CD14-positive monocyte (primary cell): ENCODE measurements around the gene CDH3. TPM values are rescaled to one million over a fixed set of nuclear protein-coding genes. Genes with fewer than 3 reads are reported as not detected.

Experiments
- DNase-seq, 3 donors: peaks; one replicate each; pipeline ENCODE4 v3.0.0-alpha.2; 2011 to 2022
- H2AFZ ChIP-seq: 2 replicates; pipeline ENCODE4 v1.6.0; 2012; ENCODE audit warnings: mild to moderate bottlenecking, low read depth, low read length, inconsistent platforms; ENCODE audit not compliant: insufficient read depth, poor library complexity, severe bottlenecking
- H3K27ac ChIP-seq, 2 donors: 1 replicate in 1 of 2; 2 replicates in 1 of 2; pipeline ENCODE4 v1.5.1; 2012 to 2013; ENCODE audit warnings: low read length in 2 of 2, control low read depth in 1 of 2, inconsistent platforms in 1 of 2, low read depth in 1 of 2, mild to moderate bottlenecking in 1 of 2
- H3K27me3 ChIP-seq, 2 donors: one replicate each; pipeline versions ENCODE4 v1.6.0 to v1.6.1; 2011 to 2013; ENCODE audit warnings: low read length in 2 of 2; ENCODE audit not compliant: control insufficient read depth in 2 of 2, insufficient read depth in 2 of 2
- H3K36me3 ChIP-seq, 2 donors: replicated peaks in 1 of 2; 1 replicate in 1 of 2; 2 replicates in 1 of 2; pipeline versions ENCODE4 v1.5.1 to v1.6.1; 2012 to 2013; ENCODE audit warnings: low read length in 2 of 2, control low read depth in 1 of 2, inconsistent platforms in 1 of 2, mild to moderate bottlenecking in 1 of 2; ENCODE audit not compliant: insufficient read depth in 2 of 2, control insufficient read depth in 1 of 2
- H3K4me1 ChIP-seq, 2 donors: 1 replicate in 1 of 2; 2 replicates in 1 of 2; pipeline versions ENCODE4 v1.5.1 to v1.6.1; 2012 to 2013; ENCODE audit warnings: low read length in 2 of 2, control low read depth in 1 of 2, inconsistent platforms in 1 of 2, mild to moderate bottlenecking in 1 of 2, moderate library complexity in 1 of 2; ENCODE audit not compliant: insufficient read depth in 2 of 2, control insufficient read depth in 1 of 2
- H3K4me2 ChIP-seq: replicated peaks from 2 replicates; pipeline ENCODE3; 2012; ENCODE audit warnings: low read length, moderate library complexity, mild to moderate bottlenecking; ENCODE audit not compliant: poor library complexity, severe bottlenecking; ENCODE audit errors: extremely low read depth
- H3K4me3 ChIP-seq, 3 experiments: fragments of 200-600 bp in 1 of 3; sonication (generic) in 1 of 3; replicated peaks in 1 of 3; 1 replicate in 2 of 3; 2 replicates in 1 of 3; pipeline ENCODE4 v1.5.1; 2011 to 2013; ENCODE audit warnings: low read length in 3 of 3, mild to moderate bottlenecking in 3 of 3, control low read depth in 2 of 3, low read depth in 2 of 3, inconsistent platforms in 1 of 3, moderate library complexity in 1 of 3
- H3K79me2 ChIP-seq: 2 replicates; pipeline ENCODE4 v1.6.0; 2012; ENCODE audit warnings: mild to moderate bottlenecking, control low read depth, inconsistent platforms, low read length, moderate library complexity; ENCODE audit not compliant: insufficient read depth
- H3K9ac ChIP-seq: 2 replicates; pipeline ENCODE4 v1.6.0; 2017; ENCODE audit warnings: low read length, mild to moderate bottlenecking; ENCODE audit not compliant: insufficient read depth, poor library complexity, severe bottlenecking
- H3K9me3 ChIP-seq, 2 donors: replicated peaks in 1 of 2; 1 replicate in 1 of 2; 2 replicates in 1 of 2; pipeline versions ENCODE4 v1.5.1 to v1.6.1; 2012 to 2013; ENCODE audit warnings: low read length in 2 of 2, control low read depth in 1 of 2; ENCODE audit not compliant: control insufficient read depth in 1 of 2, insufficient read depth in 1 of 2
- H4K20me1 ChIP-seq: 2 replicates; pipeline ENCODE4 v1.6.0; 2012; ENCODE audit warnings: mild to moderate bottlenecking, low read length, control low read depth, moderate library complexity; ENCODE audit not compliant: insufficient read depth
- H3K27ac Mint-ChIP-seq, 7 donors: one replicate each; pipeline ENCODE4 v1.8.0; 2020; ENCODE audit warnings: mild to moderate bottlenecking in 7 of 7, mixed read lengths in 7 of 7, moderate library complexity in 6 of 7, inconsistent platforms in 2 of 7
- H3K27me3 Mint-ChIP-seq, 3 donors: one replicate each; pipeline ENCODE4 v1.8.0; 2021 to 2022; ENCODE audit warnings: low read depth in 3 of 3, mild to moderate bottlenecking in 3 of 3, mixed read lengths in 3 of 3, moderate library complexity in 3 of 3, inconsistent platforms in 1 of 3
- H3K36me3 Mint-ChIP-seq, 2 donors: one replicate each; pipeline ENCODE4 v1.8.0; 2020; ENCODE audit warnings: mixed read lengths in 2 of 2, inconsistent platforms in 1 of 2, mild to moderate bottlenecking in 1 of 2
- H3K4me1 Mint-ChIP-seq: one replicate; pipeline ENCODE4 v1.8.0; 2020; ENCODE audit warnings: mild to moderate bottlenecking, mixed read lengths
- H3K4me3 Mint-ChIP-seq, 2 donors: one replicate each; pipeline ENCODE4 v1.8.0; 2020; ENCODE audit warnings: mild to moderate bottlenecking in 2 of 2, mixed read lengths in 2 of 2, moderate library complexity in 1 of 2
- H3K9me3 Mint-ChIP-seq, 7 donors: one replicate each; pipeline ENCODE4 v1.8.0; 2020 to 2022; ENCODE audit warnings: mixed read lengths in 7 of 7, mild to moderate bottlenecking in 6 of 7, moderate library complexity in 6 of 7, inconsistent platforms in 2 of 7
- CTCF ChIP-seq: fragments of 200-600 bp; IDR thresholded peaks from one replicate; pipeline ENCODE4 v1.8.0; 2022; ENCODE audit warnings: antibody characterized with exemption, mild to moderate bottlenecking
- whole genome bisulfite sequencing: methylation state at CpG from one replicate; pipeline ENCODE4 v1.1.5; 2013; ENCODE audit warnings: missing lambda C conversion rate; ENCODE audit not compliant: insufficient coverage; 5-methylcytosine and 5-hydroxymethylcytosine counted together
- intact Hi-C, 2 donors: fragments of 100-400 bp; cut with micrococcal nuclease; formaldehyde crosslinking; loops; one replicate each; pipeline versions ENCODE4 v1.15.0 to v1.15.1; 2023
- polyA plus RNA-seq, 3 donors: library from polyadenylated mRNA; depleted of rRNA in 1 of 3; unstranded in 2 of 3; stranded (reverse) in 1 of 3; fragments of 300-500 nt in 2 of 3; fragments of >200 nt in 1 of 3; fragmentation: Illumina TruSeq in 2 of 3; gene quantifications; 1 replicate in 2 of 3; 2 replicates in 1 of 3; pipeline ENCODE4 v1.2.3, GENCODE V29; 2012 to 2021

CDH3 gene
- polyA plus RNA-seq, 3 donors = not detected

GRCh38 chr16:68668266-68668665 lies 23.2 kb downstream of the CDH3 start:
- no peaks in the 10 kb centered on the region for H3K27me3 ChIP-seq
- no peaks in the 10 kb centered on the region for H3K36me3 ChIP-seq
- no peak overlapping the region for H3K27ac ChIP-seq
- no peaks in the 10 kb centered on the region for H3K9me3 ChIP-seq
- WGBS = 0% methylated on average over 4 of the region's 4 CpGs
- H4K20me1 ChIP-seq = no peaks in the 10 kb centered on the region
- H3K27me3 Mint-ChIP-seq = peaks cover 0 to 2% (median 2%) of the 10 kb centered on the region in 3 donors
- intact Hi-C loops = no loop called here
- no peaks in the 10 kb centered on the region for H3K4me1 ChIP-seq
- peak in 1 of 3 donors; percentile 16 for DNase-seq
- no peak overlapping the region for H3K4me2 ChIP-seq
- no peak overlapping the region for H3K4me3 Mint-ChIP-seq
- peak overlapping the region in 1 of 7 donors; percentile 44 for H3K27ac Mint-ChIP-seq
- H3K79me2 ChIP-seq = no peaks in the 10 kb centered on the region
- peaks cover 0 to 8% (median 0%) of the 10 kb centered on the region in 7 donors for H3K9me3 Mint-ChIP-seq
- no peak overlapping the region for H2AFZ ChIP-seq
- H3K36me3 Mint-ChIP-seq = no peaks in the 10 kb centered on the region
- no peak overlapping the region for H3K9ac ChIP-seq
- peaks cover 6% of the 10 kb centered on the region for H3K4me1 Mint-ChIP-seq
- no peak overlapping the region for H3K4me3 ChIP-seq
- no peak for TF ChIP-seq CTCF

- no peak overlapping the region for H3K27ac Mint-ChIP-seq
- Histone ChIP-seq H4K20me1 (no peaks in the 10 kb centered on the region), H3K4me1 (no peaks in the 10 kb centered on the region), H3K27me3 (no peaks in the 10 kb centered on the region), H3K79me2 (no peaks in the 10 kb centered on the region), H3K36me3 (no peaks in the 10 kb centered on the region), H3K4me2 (no peak overlapping the region), H3K9me3 (no peaks in the 10 kb centered on the region), H3K27ac (no peak overlapping the region), H3K9ac (no peak overlapping the region), H2AFZ (no peak overlapping the region), H3K4me3 (no peak overlapping the region)
- no peaks in the 10 kb centered on the region for H3K4me1 Mint-ChIP-seq
- TF ChIP-seq CTCF = no peak
- no peaks in the 10 kb centered on the region for H3K36me3 Mint-ChIP-seq
- intact Hi-C loops = no loop called here
- H3K4me3 Mint-ChIP-seq = no peak overlapping the region
- H3K27me3 Mint-ChIP-seq = peaks cover 2 to 5% (median 3%) of the 10 kb centered on the region in 3 donors
- WGBS = 91% methylated on average over 5 of the region's 5 CpGs
- peaks cover 0 to 4% (median 0%) of the 10 kb centered on the region in 7 donors for H3K9me3 Mint-ChIP-seq
- DNase-seq = no peak
Measured at GRCh38 chr16:68676113-68676860, 31.2 kb downstream of the CDH3 start.
